ENCODE measurements around the gene AKR1C2. TPM values are rescaled to one million over a fixed set of nuclear protein-coding genes. Genes with fewer than 3 reads are reported as not detected.
"Not testable (repeated sequence)": the region's sequence is repeated elsewhere in the genome, so short reads cannot be mapped to it uniquely, and the experiment has no call there.

AKR1C2 gene
- total and polyA plus RNA-seq, 12 donors = 3.5 to 27.4 (median 10.3) TPM

DNA sequence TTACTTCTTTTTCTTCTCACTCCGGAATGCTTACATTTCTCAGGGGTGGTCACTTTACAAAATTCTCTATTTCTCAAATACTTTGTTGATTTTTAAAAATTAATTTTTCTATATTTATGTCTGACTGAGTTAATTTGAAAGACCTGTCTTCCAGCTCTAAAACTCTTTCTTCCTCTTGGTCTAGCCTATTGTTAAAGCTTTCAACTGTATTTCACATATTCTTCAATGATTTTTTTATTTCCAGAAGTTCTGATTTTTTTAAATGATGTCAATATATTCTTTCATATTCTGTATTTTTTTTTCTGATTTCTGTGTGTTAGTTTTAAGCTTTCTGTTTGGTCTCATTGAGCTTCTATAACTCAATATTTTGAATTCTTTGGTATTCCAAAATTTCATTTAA, 27.3 kb upstream of the AKR1C2 start:
- intact Hi-C loops (cut with DNase I) = no loop called here
- H3K9me3 ChIP-seq (replicated peaks in 1 of 3) = peaks cover 0 to 9% (median 0%) of the 10 kb centered on the region in 3 donors
- TF ChIP-seq POLR2A (IDR thresholded peaks at IDR 0.05) (no peak), CTCF (IDR thresholded peaks at IDR 0.05) (no peak)

DNA sequence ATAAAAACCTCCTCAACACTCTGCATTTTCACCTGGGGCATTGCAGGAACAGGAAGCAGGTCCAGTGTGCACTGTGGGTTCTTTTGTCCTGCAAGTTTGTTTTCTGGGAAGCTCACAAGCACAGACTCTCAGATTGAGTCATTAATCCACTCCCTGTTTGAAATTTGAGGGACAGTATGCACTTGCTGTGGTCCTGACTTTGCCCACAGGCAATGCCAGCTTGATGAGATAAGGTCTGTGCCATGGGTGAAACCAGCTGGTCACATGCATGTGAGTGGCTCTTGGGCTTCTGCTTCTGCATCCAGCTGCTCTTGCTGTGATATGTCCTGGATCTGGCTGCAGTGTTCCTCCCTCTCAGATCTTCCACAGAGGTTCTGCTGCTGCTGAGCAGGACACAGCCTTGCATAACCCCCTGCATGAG, 21.8 kb upstream of the AKR1C2 start:
- peak overlapping the region in 1 of 5 donors; percentile 27 for H3K27ac ChIP-seq
- not testable (repeated sequence) for H3K4me3 ChIP-seq; H3K36me3 ChIP-seq (replicated peaks in 1 of 2); H3K4me1 ChIP-seq (replicated peaks in 1 of 2); H3K9me3 ChIP-seq (replicated peaks in 1 of 3); H3K27me3 ChIP-seq
- peak in 4 of 7 donors; percentile 11 to 84 (median 18) for DNase-seq
- intact Hi-C loops (cut with DNase I) = loop anchor here in 1 of 2 donors (10.0 kb wide), 1 partner anchor 69 kb away; the partner anchor contains the start of gene AKR1C3

More for the DNA sequence above, 27.3 kb upstream of the AKR1C2 start:
- H3K4me3 ChIP-seq = no peak overlapping the region
- DNase-seq = no peak
- no peaks in the 10 kb centered on the region for H3K4me1 ChIP-seq (replicated peaks in 1 of 2)
- H3K27ac ChIP-seq = no peak overlapping the region
- 90 to 93% (median 92%) methylated on average over 1 of the region's 1 CpG for WGBS, 4 donors
- no peaks in the 10 kb centered on the region for H3K36me3 ChIP-seq (replicated peaks in 1 of 2)
- H3K27me3 ChIP-seq = no peaks in the 10 kb centered on the region

DNA sequence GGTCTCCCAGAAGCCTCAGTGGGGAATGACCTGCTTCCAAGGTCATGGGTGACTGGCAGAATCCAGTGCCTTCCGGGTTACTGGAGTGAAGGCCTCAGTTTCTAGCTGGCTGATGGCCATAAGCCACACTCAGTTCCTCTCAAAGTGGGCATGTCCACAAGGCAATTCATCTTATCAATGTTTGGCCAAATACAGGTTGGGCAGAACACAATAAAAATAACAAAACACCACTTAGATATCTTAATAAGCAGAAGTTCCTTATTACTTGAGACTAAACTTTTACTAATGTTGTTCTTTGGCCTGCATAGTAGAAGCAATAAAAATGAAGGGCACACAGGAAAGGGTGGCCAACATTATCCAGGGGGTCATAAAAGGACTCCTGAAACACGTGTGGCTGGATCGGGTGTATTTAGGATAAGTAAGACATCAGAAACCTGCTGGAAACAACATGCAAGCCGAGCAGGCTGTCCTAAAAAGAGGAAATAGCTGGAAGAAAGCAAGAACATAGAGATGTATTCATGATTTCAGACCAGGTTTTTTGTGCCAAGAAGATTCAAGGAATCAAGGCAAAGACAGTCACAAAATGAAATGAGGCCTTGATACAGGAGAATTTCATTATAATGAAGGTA, 19.6 kb upstream of the AKR1C2 start:
- no peak overlapping the region for H3K27ac ChIP-seq
- H3K4me3 ChIP-seq = no peak overlapping the region
- DNase-seq = no peak
- H3K9me3 ChIP-seq (replicated peaks in 1 of 3) = no peaks in the 10 kb centered on the region
- intact Hi-C loops (cut with DNase I) = loop anchor here in 1 of 2 donors (10.0 kb wide), 1 partner anchor 72 kb away; the partner anchor contains the start of gene AKR1C3
- no peak for TF ChIP-seq CTCF (IDR thresholded peaks at IDR 0.05)
- WGBS, 4 donors = 51 to 60% (median 54%) methylated on average over 4 of the region's 4 CpGs
- H3K4me1 ChIP-seq (replicated peaks in 1 of 2) = peaks cover 11 to 14% of the 10 kb centered on the region in 2 donors
- H3K36me3 ChIP-seq (replicated peaks in 1 of 2) = no peaks in the 10 kb centered on the region
- H3K27me3 ChIP-seq = no peaks in the 10 kb centered on the region

- not testable (repeated sequence) for DNase-seq; H3K27ac ChIP-seq; H3K4me3 ChIP-seq; H3K27me3 ChIP-seq; H3K9me3 ChIP-seq (replicated peaks in 1 of 3); H3K36me3 ChIP-seq (replicated peaks in 1 of 2)
- 62 to 78% (median 69%) methylated on average over 9 to 10 of the region's 10 CpGs for WGBS, 4 donors
- intact Hi-C loops (cut with DNase I) = loop anchor here in 1 of 2 donors (10.0 kb wide), 1 partner anchor 73 kb away; the partner anchor contains the start of gene AKR1C3
- H3K4me1 ChIP-seq (replicated peaks in 1 of 2) = peaks cover 11 to 14% of the 10 kb centered on the region in 2 donors
These were observed 18.1 kb upstream of the AKR1C2 start for GRCh38 chr10:5021624-5022290.

DNA sequence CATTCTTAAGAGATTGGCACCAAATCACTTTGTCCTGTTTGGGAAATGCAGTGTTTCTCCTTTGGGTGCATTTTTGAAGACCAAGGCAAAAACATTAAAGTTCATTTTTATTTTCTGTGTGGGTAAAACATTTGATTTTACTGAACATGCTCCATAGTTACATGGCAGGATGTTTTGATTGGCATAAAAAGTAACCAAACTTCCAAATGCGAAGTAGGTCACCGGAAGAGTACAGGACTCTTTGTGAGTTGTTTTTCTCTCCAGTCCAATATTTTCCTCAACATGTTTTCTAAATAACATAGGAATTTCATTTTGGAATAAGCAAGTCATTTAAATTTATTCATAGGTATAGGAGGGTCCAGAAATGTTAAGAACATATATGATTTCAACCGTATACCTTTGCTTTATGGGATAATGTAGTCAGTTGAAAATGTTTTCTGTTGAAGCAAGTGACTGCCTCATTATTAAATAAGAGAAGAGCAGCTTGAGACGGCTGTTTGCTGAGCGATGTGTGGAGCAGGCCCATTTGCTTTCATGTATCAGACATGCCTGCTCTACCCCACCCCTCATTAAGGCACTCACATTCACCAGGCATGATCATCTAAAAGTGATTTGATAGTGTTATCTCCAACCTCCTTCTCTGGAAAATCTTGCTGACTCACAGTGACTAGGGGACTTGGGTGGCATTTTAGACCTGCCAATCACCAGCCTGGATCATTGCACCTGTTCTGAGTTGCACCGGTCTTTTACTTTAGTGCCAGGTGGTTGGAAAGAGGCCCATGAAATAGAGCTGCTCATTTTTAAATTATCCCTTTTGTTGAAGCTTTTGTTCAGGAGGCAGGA, 16.3 kb upstream of the AKR1C2 start:
- peaks cover 11 to 14% of the 10 kb centered on the region in 2 donors for H3K4me1 ChIP-seq (replicated peaks in 1 of 2)
- peak overlapping the region in 1 of 5 donors; percentile 68 for H3K27ac ChIP-seq
- H3K36me3 ChIP-seq (replicated peaks in 1 of 2); DNase-seq; H3K27me3 ChIP-seq; H3K4me3 ChIP-seq; H3K9me3 ChIP-seq (replicated peaks in 1 of 3): not testable (repeated sequence)
- intact Hi-C loops (cut with DNase I) = loop anchor here (10.0 kb wide), 2 partner anchors 75 to 265 kb away; partner anchors contain the start of gene AKR1C3 (in 2 of the 2)
- WGBS, 4 donors = 71 to 76% (median 72%) methylated on average over 6 of the region's 6 CpGs

Measured in adrenal gland (tissue), 12 donors.